CD8-positive, alpha-beta memory T cell (primary cell): ENCODE measurements around the gene COQ10B. TPM values are rescaled to one million over a fixed set of nuclear protein-coding genes. Genes with fewer than 3 reads are reported as not detected.
"Not testable (repeated sequence)": the region's sequence is repeated elsewhere in the genome, so short reads cannot be mapped to it uniquely, and the experiment has no call there.

Experiments
- CTCF ChIA-PET: fragments of 350-600 bp; sonication (Branson Sonifier 250); formaldehyde crosslinking; loops from one replicate; lab custom pipeline; 2021; ENCODE audit warnings: antibody characterized with exemption; lab: Charles Lee
- POLR2A ChIA-PET: fragments of 350-600 bp; sonication (Branson Sonifier 250); formaldehyde crosslinking; loops from one replicate; lab custom pipeline; 2021; ENCODE audit warnings: antibody characterized with exemption; lab: Charles Lee
- DNase-seq, 5 donors: peaks; one replicate each; pipeline versions ENCODE4 v3.0.0 to v3.0.0-alpha.2; 2020 to 2022; ENCODE audit warnings: mixed read lengths in 1 of 5
- H3K27ac ChIP-seq: one replicate; pipeline ENCODE4 v1.7.0; 2013; ENCODE audit warnings: low read depth, mild to moderate bottlenecking, low read length, moderate library complexity
- H3K27me3 ChIP-seq: 2 replicates; pipeline ENCODE4 v1.7.0; 2013; ENCODE audit warnings: low read length, mild to moderate bottlenecking; ENCODE audit not compliant: insufficient read depth, poor library complexity, severe bottlenecking
- H3K36me3 ChIP-seq: 2 replicates; pipeline ENCODE4 v1.7.0; 2013; ENCODE audit warnings: mild to moderate bottlenecking, low read length, moderate library complexity; ENCODE audit not compliant: insufficient read depth
- H3K4me1 ChIP-seq: 2 replicates; pipeline ENCODE4 v1.7.0; 2013; ENCODE audit warnings: mild to moderate bottlenecking, low read length, moderate library complexity; ENCODE audit not compliant: insufficient read depth
- H3K4me3 ChIP-seq: 2 replicates; pipeline ENCODE4 v1.7.0; 2013; ENCODE audit warnings: mild to moderate bottlenecking, low read length
- H3K9me3 ChIP-seq: 2 replicates; pipeline ENCODE4 v1.7.0; 2013; ENCODE audit warnings: mild to moderate bottlenecking, low read length
- H3K27ac Mint-ChIP-seq, 8 donors: one replicate each; pipeline ENCODE4 v1.8.0; 2020 to 2021; ENCODE audit warnings: mixed read lengths in 8 of 8, mild to moderate bottlenecking in 6 of 8, inconsistent platforms in 3 of 8, moderate library complexity in 3 of 8
- H3K27me3 Mint-ChIP-seq, 2 donors: one replicate each; pipeline ENCODE4 v1.8.0; 2020 to 2021; ENCODE audit warnings: mixed read lengths in 2 of 2, mild to moderate bottlenecking in 1 of 2, moderate library complexity in 1 of 2
- H3K36me3 Mint-ChIP-seq, 3 donors: one replicate each; pipeline ENCODE4 v1.8.0; 2020 to 2021; ENCODE audit warnings: mixed read lengths in 3 of 3, inconsistent platforms in 1 of 3, mild to moderate bottlenecking in 1 of 3
- H3K4me1 Mint-ChIP-seq, 3 donors: one replicate each; pipeline ENCODE4 v1.8.0; 2020 to 2021; ENCODE audit warnings: mixed read lengths in 3 of 3, inconsistent platforms in 1 of 3, mild to moderate bottlenecking in 1 of 3
- H3K4me3 Mint-ChIP-seq, 7 donors: one replicate each; pipeline ENCODE4 v1.8.0; 2020 to 2021; ENCODE audit warnings: mixed read lengths in 7 of 7, mild to moderate bottlenecking in 6 of 7, moderate library complexity in 4 of 7, inconsistent platforms in 2 of 7
- H3K9me3 Mint-ChIP-seq, 5 donors: one replicate each; pipeline ENCODE4 v1.8.0; 2020 to 2022; ENCODE audit warnings: mixed read lengths in 5 of 5, mild to moderate bottlenecking in 3 of 5, moderate library complexity in 2 of 5, inconsistent platforms in 1 of 5
- polyA plus RNA-seq: library from polyadenylated mRNA; unstranded; fragments of 300-500 nt; fragmentation: Illumina TruSeq; gene quantifications from one replicate; pipeline ENCODE4 v1.2.3, GENCODE V29; 2021
- total RNA-seq, 2 experiments: library from RNA; stranded (reverse); gene quantifications; one replicate each; pipeline ENCODE4 v1.2.3, GENCODE V29; 2021

COQ10B gene
- total and polyA plus RNA-seq, 3 experiments from 2014 or later, result 23.4 to 42.6 (median 23.7) TPM

DNA sequence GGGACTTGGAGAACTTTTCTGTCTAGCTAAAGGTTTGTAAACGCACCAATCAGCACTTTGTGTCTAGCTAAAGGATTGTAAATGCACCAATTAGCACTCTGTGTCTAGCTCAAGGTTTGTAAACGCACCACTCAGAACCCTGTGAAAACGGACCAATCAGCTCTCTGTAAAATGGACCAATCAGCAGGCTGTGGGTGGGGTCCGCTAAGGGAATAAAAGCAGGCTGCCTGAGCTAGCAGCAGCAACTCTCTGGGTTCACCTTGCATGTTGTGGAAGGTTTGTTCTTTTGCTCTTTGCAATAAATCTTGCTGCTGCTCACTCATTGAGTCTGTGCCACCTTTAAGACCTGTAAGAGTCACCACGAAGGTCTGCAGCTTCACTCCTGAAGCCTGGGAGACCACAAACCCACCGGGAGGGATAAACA is 2.4 kb upstream of the COQ10B start:
- not testable (repeated sequence) for DNase-seq, H3K27me3 ChIP-seq, H3K36me3 ChIP-seq, H3K9me3 ChIP-seq, H3K27me3 Mint-ChIP-seq, H3K9me3 Mint-ChIP-seq, H3K27ac ChIP-seq, H3K4me3 ChIP-seq
- Mint-ChIP-seq H3K27ac (peak overlapping the region in 5 of 8 donors; percentile 45 to 84 (median 66)), H3K4me3 (peak overlapping the region in 3 of 7 donors; percentile 8 to 71 (median 56)), H3K4me1 (peaks cover 27 to 32% (median 31%) of the 10 kb centered on the region in 3 donors), H3K36me3 (peaks cover 0 to 20% (median 4%) of the 10 kb centered on the region in 3 donors)
- CTCF ChIA-PET, result interaction anchor here (1.1 to 4.1 kb wide), 2 partner anchors 15 to 49 kb away, joined by 3 to 30 read pairs; partner anchors contain the start of genes HSPD1, HSPE1 and SF3B1
- POLR2A ChIA-PET, result interaction anchor here (0.8 to 3.7 kb wide), 2 partner anchors 16 to 49 kb away, joined by 3 to 97 read pairs; partner anchors contain the start of genes HSPD1, HSPE1 and SF3B1
- peaks cover 23% of the 10 kb centered on the region for H3K4me1 ChIP-seq

DNA sequence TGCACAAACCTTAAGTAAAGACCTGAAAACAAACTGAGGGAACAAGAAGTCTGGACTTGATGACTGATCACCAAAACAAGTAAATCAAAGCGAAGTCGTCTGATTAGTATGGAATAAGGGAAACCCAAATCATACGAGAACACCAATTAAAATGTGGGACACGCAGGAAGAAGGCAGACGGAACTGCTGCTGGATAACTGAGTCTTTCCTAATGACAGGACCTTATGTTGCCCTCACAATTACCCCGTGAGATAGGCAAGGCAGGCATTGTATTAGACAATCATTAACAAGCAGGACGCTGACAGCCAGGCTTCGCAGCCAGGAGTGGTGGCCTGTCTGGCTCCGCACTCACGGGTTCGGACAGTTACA is 614 bp upstream of the COQ10B start:
- CTCF ChIA-PET, result interaction anchor here (0.7 to 4.1 kb wide), 9 partner anchors 8 to 64 kb away, joined by 3 to 30 read pairs (median 5); partner anchors contain the start of genes HSPD1, HSPE1 and SF3B1
- peaks cover 0 to 28% (median 4%) of the 10 kb centered on the region in 3 donors for H3K36me3 Mint-ChIP-seq
- Histone ChIP-seq H3K36me3 (no peaks in the 10 kb centered on the region), H3K27ac (peak overlapping the region; percentile 99), H3K27me3 (no peaks in the 10 kb centered on the region), H3K4me1 (peaks cover 29% of the 10 kb centered on the region), H3K4me3 (peak overlapping the region; percentile 83), H3K9me3 (no peaks in the 10 kb centered on the region)
- peaks cover 36 to 48% (median 45%) of the 10 kb centered on the region in 3 donors for H3K4me1 Mint-ChIP-seq
- H3K27ac Mint-ChIP-seq, result peak overlapping the region; percentile 97 to 100 (median 100)
- H3K4me3 Mint-ChIP-seq, result peak overlapping the region; percentile 94 to 100 (median 99)
- no peak for DNase-seq
- H3K9me3 Mint-ChIP-seq, result no peaks in the 10 kb centered on the region
- POLR2A ChIA-PET, result interaction anchor here (0.5 to 3.7 kb wide), 10 partner anchors 12 to 313 kb away, joined by 3 to 97 read pairs (median 4); partner anchors contain the start of genes HSPD1, HSPE1, MARS2 and MOB4
- peaks cover 3 to 5% of the 10 kb centered on the region in 2 donors for H3K27me3 Mint-ChIP-seq

DNA sequence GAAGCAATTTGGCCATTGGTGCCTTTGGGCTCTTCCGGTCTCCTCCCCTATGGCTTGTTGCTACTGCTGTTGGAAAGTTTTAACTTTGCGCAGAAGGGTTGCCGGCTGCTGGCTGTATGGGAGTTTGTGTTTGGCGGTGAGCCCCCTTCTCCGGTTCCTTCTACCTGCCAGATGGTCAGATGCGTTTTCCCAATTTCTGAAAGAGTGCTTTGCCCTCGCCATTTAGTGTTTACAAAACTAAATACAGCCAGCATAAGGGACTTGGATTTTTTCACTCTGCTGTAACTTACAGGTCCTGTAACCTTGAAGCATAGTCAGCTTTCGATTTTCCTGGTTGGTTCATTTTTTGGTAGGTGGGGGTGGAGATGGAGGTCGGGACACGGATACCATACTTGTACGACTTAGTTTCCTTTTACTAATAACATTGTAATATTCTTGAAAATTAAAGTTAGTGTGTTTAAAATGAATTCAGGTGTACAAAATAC is 604 bp downstream of the COQ10B start:
- Mint-ChIP-seq H3K36me3 (peaks cover 0 to 35% (median 4%) of the 10 kb centered on the region in 3 donors), H3K27ac (peak overlapping the region; percentile 97 to 100 (median 100)), H3K9me3 (no peaks in the 10 kb centered on the region), H3K27me3 (peaks cover 0 to 5% of the 10 kb centered on the region in 2 donors), H3K4me3 (peak overlapping the region; percentile 94 to 100 (median 99)), H3K4me1 (peaks cover 44 to 58% (median 56%) of the 10 kb centered on the region in 3 donors)
- Histone ChIP-seq H3K36me3 (no peaks in the 10 kb centered on the region), H3K4me1 (peaks cover 29% of the 10 kb centered on the region), H3K4me3 (peak overlapping the region; percentile 83), H3K27me3 (no peaks in the 10 kb centered on the region), H3K27ac (peak overlapping the region; percentile 99), H3K9me3 (no peaks in the 10 kb centered on the region)
- CTCF ChIA-PET, result interaction anchor here (1.2 to 4.1 kb wide), 6 partner anchors 18 to 54 kb away, joined by 3 to 30 read pairs (median 5); partner anchors contain the start of genes HSPD1, HSPE1 and SF3B1
- DNase-seq, result peak in 1 of 5 donors; percentile 75
- POLR2A ChIA-PET, result interaction anchor here (1.2 to 3.7 kb wide), 3 partner anchors 19 to 62 kb away, joined by 15 to 97 read pairs (median 40); partner anchors contain the start of genes HSPD1, HSPE1, MOB4 and SF3B1

DNA sequence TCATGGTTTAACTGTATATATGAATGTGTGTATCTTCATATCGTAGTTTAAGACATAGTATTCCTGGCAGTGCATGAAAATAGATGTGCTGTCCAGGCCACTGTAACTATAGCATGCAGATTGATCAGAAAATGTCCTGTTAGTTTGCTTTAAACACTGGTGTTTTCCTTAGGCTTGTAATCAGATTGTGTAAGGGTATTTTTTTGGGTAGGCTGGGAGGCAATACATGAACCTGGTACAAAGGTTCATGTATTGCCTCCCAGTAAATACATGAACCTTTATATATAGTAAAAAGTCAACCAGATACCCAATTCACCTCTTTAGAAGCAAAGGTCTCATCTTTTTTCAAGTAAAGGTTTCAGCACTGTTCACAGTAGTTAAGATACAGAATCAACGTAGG is 1.6 kb downstream of the COQ10B start:
- Histone ChIP-seq H3K4me1 (peaks cover 36% of the 10 kb centered on the region), H3K36me3 (no peaks in the 10 kb centered on the region), H3K27me3 (no peaks in the 10 kb centered on the region), H3K4me3 (peak overlapping the region; percentile 83), H3K27ac (peak overlapping the region; percentile 99), H3K9me3 (no peaks in the 10 kb centered on the region)
- H3K4me1 Mint-ChIP-seq, result peaks cover 49 to 68% (median 66%) of the 10 kb centered on the region in 3 donors
- no peak for DNase-seq
- peaks cover 0 to 44% (median 6%) of the 10 kb centered on the region in 3 donors for H3K36me3 Mint-ChIP-seq
- CTCF ChIA-PET, result no interaction called here
- POLR2A ChIA-PET, result interaction anchor here (0.6 to 1.1 kb wide), 2 partner anchors 45 to 190 kb away, joined by 3 to 8 read pairs; partner anchors contain the start of gene HSPD1
- H3K27ac Mint-ChIP-seq, result peak overlapping the region in 7 of 8 donors; percentile 59 to 100 (median 100)
- H3K27me3 Mint-ChIP-seq, result peaks cover 0 to 5% of the 10 kb centered on the region in 2 donors
- no peaks in the 10 kb centered on the region for H3K9me3 Mint-ChIP-seq
- peak overlapping the region; percentile 94 to 100 (median 99) for H3K4me3 Mint-ChIP-seq

DNA sequence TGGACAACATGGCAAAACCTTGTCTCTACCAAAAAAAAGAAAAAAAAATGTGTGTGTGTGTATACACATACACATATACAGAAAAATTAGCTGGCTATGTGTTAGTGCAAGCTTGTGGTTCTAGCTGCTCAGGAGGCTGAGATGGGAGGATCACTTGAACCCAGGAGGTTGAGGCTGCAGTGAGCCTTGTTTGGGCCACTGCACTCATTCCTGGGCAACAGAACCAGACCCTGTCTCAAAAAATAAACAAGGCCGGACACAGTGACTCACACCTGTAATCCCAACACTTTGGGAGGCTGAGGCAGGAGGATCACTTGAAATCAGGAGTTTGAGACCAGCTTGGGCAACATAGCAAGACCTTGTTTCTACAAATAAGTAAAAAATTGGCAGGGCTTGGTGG is 2.1 kb downstream of the COQ10B start:
- peaks cover 0 to 5% of the 10 kb centered on the region in 2 donors for H3K27me3 Mint-ChIP-seq

DNA sequence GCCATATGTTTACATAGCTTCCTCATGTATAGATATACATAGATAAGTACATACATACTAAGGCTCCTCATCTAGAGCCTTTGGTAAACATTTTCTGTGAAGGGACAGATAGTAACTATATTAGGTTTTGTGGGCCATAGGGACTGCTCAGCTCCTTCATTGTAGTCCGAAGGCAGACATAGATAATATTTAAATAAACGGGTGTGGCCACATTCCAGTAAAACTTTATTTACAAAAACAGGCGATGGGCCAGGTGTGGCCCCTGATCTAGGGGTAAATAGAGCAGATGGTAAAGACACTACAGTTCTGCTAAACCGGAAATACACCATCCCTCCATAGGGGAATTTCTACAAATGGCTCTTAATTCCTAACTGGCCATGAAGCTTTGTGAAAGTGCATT is 7.3 kb downstream of the COQ10B start:
- Histone ChIP-seq H3K4me1 (peaks cover 19% of the 10 kb centered on the region), H3K9me3 (no peaks in the 10 kb centered on the region), H3K4me3 (no peak overlapping the region), H3K27me3 (no peaks in the 10 kb centered on the region), H3K27ac (no peak overlapping the region), H3K36me3 (peaks cover 22% of the 10 kb centered on the region)
- no peaks in the 10 kb centered on the region for H3K27me3 Mint-ChIP-seq
- no peak for DNase-seq
- peaks cover 30 to 52% (median 45%) of the 10 kb centered on the region in 3 donors for H3K4me1 Mint-ChIP-seq
- ChIA-PET CTCF (no interaction called here), POLR2A (no interaction called here)
- H3K36me3 Mint-ChIP-seq, result peaks cover 0 to 66% (median 11%) of the 10 kb centered on the region in 3 donors
- no peaks in the 10 kb centered on the region for H3K9me3 Mint-ChIP-seq
- H3K27ac Mint-ChIP-seq, result peak overlapping the region in 2 of 8 donors; percentile 50 to 63
- no peak overlapping the region for H3K4me3 Mint-ChIP-seq

More for the DNA sequence above, 2.1 kb downstream of the COQ10B start:
- H3K9me3 ChIP-seq, result no peaks in the 10 kb centered on the region
- Mint-ChIP-seq H3K36me3 (peaks cover 0 to 48% (median 7%) of the 10 kb centered on the region in 3 donors), H3K4me1 (peaks cover 50 to 69% (median 68%) of the 10 kb centered on the region in 3 donors), H3K27ac (peak overlapping the region in 7 of 8 donors; percentile 35 to 92 (median 57)), H3K9me3 (no peaks in the 10 kb centered on the region), H3K4me3 (peak overlapping the region in 6 of 7 donors; percentile 43 to 99 (median 65))
- peaks cover 40% of the 10 kb centered on the region for H3K4me1 ChIP-seq
- CTCF ChIA-PET, result interaction anchor here (1.1 kb wide), 1 partner anchor 21 kb away, joined by 3 read pairs; the partner anchor contains the start of gene SF3B1
- no peak overlapping the region for H3K27ac ChIP-seq
- peaks cover 4% of the 10 kb centered on the region for H3K36me3 ChIP-seq
- POLR2A ChIA-PET, result interaction anchor here (0.6 to 1.1 kb wide), 3 partner anchors 17 to 190 kb away, joined by 3 to 8 read pairs (median 3); partner anchors contain the start of gene HSPD1
- peak overlapping the region; percentile 29 for H3K4me3 ChIP-seq
- no peaks in the 10 kb centered on the region for H3K27me3 ChIP-seq
- DNase-seq, result no peak

DNA sequence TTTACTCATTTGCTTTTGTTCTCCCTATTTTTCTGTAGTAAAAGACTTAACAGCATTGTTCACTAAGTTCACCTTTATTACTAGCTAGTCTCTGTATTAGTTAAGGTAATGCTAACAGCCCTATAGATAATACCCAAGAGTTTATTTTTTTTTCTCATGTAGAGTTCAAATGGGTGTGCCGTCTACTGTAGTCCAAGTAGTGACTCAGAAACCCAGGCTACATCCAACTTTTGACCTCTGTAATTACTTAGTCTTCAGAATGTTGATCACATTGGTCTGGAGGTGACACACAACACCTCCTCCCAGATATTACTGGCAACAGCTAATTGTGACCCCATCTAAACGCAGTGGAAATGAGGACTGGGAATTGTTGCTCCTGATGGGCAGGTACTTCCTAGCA is 7.7 kb downstream of the COQ10B start:
- Histone ChIP-seq H3K27me3 (no peaks in the 10 kb centered on the region), H3K9me3 (no peaks in the 10 kb centered on the region), H3K4me1 (peaks cover 17% of the 10 kb centered on the region), H3K4me3 (no peak overlapping the region), H3K36me3 (peaks cover 26% of the 10 kb centered on the region), H3K27ac (no peak overlapping the region)
- Mint-ChIP-seq H3K4me1 (peaks cover 29 to 50% (median 43%) of the 10 kb centered on the region in 3 donors), H3K27me3 (no peaks in the 10 kb centered on the region), H3K36me3 (peaks cover 2 to 65% (median 12%) of the 10 kb centered on the region in 3 donors), H3K27ac (peak overlapping the region in 5 of 8 donors; percentile 8 to 77 (median 50)), H3K4me3 (no peak overlapping the region), H3K9me3 (no peaks in the 10 kb centered on the region)
- ChIA-PET CTCF (no interaction called here), POLR2A (no interaction called here)
- no peak for DNase-seq
